Measurements from ENCODE around the gene RNF212.
A peak's percentile ranks its signal among the peaks of the same experiment; 100 is the strongest.

The RNF212 gene

GRCh38 chr4:1087371-1087770 lies 26.0 kb downstream of the RNF212 start:
- no peak for DNase-seq

GRCh38 chr4:1086011-1086410 lies 27.4 kb downstream of the RNF212 start:
- no peak for DNase-seq

GRCh38 chr4:1085404-1085799 lies 28.0 kb downstream of the RNF212 start:
- no peak for DNase-seq

- DNase-seq = no peak
These were observed 28.5 kb downstream of the RNF212 start for GRCh38 chr4:1084796-1085403.

GRCh38 chr4:1084394-1084793 lies 29.0 kb downstream of the RNF212 start:
- DNase-seq = no peak

- no peak for DNase-seq
These were observed 30.9 kb downstream of the RNF212 start for GRCh38 chr4:1082215-1083182.

- no peak for DNase-seq
These were observed 31.7 kb downstream of the RNF212 start for GRCh38 chr4:1081689-1082040.

- DNase-seq = no peak
These were observed 32.2 kb downstream of the RNF212 start for GRCh38 chr4:1080961-1081688.

- no peak for DNase-seq
These were observed 32.9 kb downstream of the RNF212 start for GRCh38 chr4:1080432-1080831.

- no peak for DNase-seq
These were observed 33.6 kb downstream of the RNF212 start for GRCh38 chr4:1079711-1080265.

- DNase-seq = no peak
These were observed 34.9 kb downstream of the RNF212 start for GRCh38 chr4:1078490-1078889.

- no peak for DNase-seq
These were observed 35.5 kb downstream of the RNF212 start for GRCh38 chr4:1077711-1078477.

GRCh38 chr4:1075809-1076699 lies 37.3 kb downstream of the RNF212 start:
- no peak for DNase-seq

GRCh38 chr4:1075225-1075624 lies 38.1 kb downstream of the RNF212 start:
- no peak for DNase-seq

- DNase-seq = no peak
These were observed 39.3 kb downstream of the RNF212 start for GRCh38 chr4:1074077-1074476.

GRCh38 chr4:1072830-1073446 lies 40.4 kb downstream of the RNF212 start:
- DNase-seq = peak; percentile 4

GRCh38 chr4:1069394-1069793 lies 44.0 kb downstream of the RNF212 start:
- DNase-seq = no peak

- no peak for DNase-seq
These were observed 47.6 kb downstream of the RNF212 start for GRCh38 chr4:1065732-1066131.

GRCh38 chr4:1062419-1062818 lies 50.9 kb downstream of the RNF212 start:
- DNase-seq = no peak

- no peak for DNase-seq
These were observed 51.6 kb downstream of the RNF212 start for GRCh38 chr4:1061760-1062159.
